ENCODE data around the gene SRM.
A peak's percentile ranks its signal among the peaks of the same experiment; 100 is the strongest.
"Not testable (repeated sequence)": the region's sequence is repeated elsewhere in the genome, so short reads cannot be mapped to it uniquely, and the experiment has no call there.

SRM gene

GRCh38 chr1:11045428-11046269, 14.2 kb downstream of the SRM start:
- no peak for DNase-seq (ENCODE audit: low read depth in 2 of 3, low spot score in 2 of 3)

GRCh38 chr1:11044849-11045427, 14.9 kb downstream of the SRM start:
- no peak for DNase-seq (ENCODE audit: low read depth in 2 of 3, low spot score in 2 of 3)

- DNase-seq (ENCODE audit: low read depth in 2 of 3, low spot score in 2 of 3) = no peak
These were observed 15.6 kb downstream of the SRM start for GRCh38 chr1:11044086-11044848.

GRCh38 chr1:11042995-11043874, 16.6 kb downstream of the SRM start:
- no peak for DNase-seq (ENCODE audit: low read depth in 2 of 3, low spot score in 2 of 3)

- no peak for DNase-seq (ENCODE audit: low read depth in 2 of 3, low spot score in 2 of 3)
These were observed 17.8 kb downstream of the SRM start for GRCh38 chr1:11042065-11042464.

GRCh38 chr1:11041048-11041447, 18.8 kb downstream of the SRM start:
- DNase-seq (ENCODE audit: low read depth in 2 of 3, low spot score in 2 of 3) = no peak

GRCh38 chr1:11040105-11040429, 19.8 kb downstream of the SRM start:
- not testable (repeated sequence) for DNase-seq (ENCODE audit: low read depth in 2 of 3, low spot score in 2 of 3)

- no peak for DNase-seq (ENCODE audit: low read depth in 2 of 3, low spot score in 2 of 3)
These were observed 20.3 kb downstream of the SRM start for GRCh38 chr1:11039351-11040104.

GRCh38 chr1:11037740-11038182, 22.1 kb downstream of the SRM start:
- DNase-seq (ENCODE audit: low read depth in 2 of 3, low spot score in 2 of 3) = peak; percentile 59 to 90 (median 86)

- not testable (repeated sequence) for DNase-seq (ENCODE audit: low read depth in 2 of 3, low spot score in 2 of 3)
These were observed 22.6 kb downstream of the SRM start for GRCh38 chr1:11037019-11037739.

GRCh38 chr1:11031624-11032262, 28.1 kb downstream of the SRM start:
- DNase-seq (ENCODE audit: low read depth in 2 of 3, low spot score in 2 of 3) = no peak

GRCh38 chr1:11030865-11031264, 29.0 kb downstream of the SRM start:
- no peak for DNase-seq (ENCODE audit: low read depth in 2 of 3, low spot score in 2 of 3)

- no peak for DNase-seq (ENCODE audit: low read depth in 2 of 3, low spot score in 2 of 3)
These were observed 31.8 kb downstream of the SRM start for GRCh38 chr1:11028018-11028417.

GRCh38 chr1:11027316-11027715, 32.5 kb downstream of the SRM start:
- DNase-seq (ENCODE audit: low read depth in 2 of 3, low spot score in 2 of 3) = no peak

GRCh38 chr1:11026903-11027302, 32.9 kb downstream of the SRM start:
- no peak for DNase-seq (ENCODE audit: low read depth in 2 of 3, low spot score in 2 of 3)

GRCh38 chr1:11026052-11026451, 33.8 kb downstream of the SRM start:
- no peak for DNase-seq (ENCODE audit: low read depth in 2 of 3, low spot score in 2 of 3)

- DNase-seq (ENCODE audit: low read depth in 2 of 3, low spot score in 2 of 3) = no peak
These were observed 34.2 kb downstream of the SRM start for GRCh38 chr1:11025618-11026017.

- no peak for DNase-seq (ENCODE audit: low read depth in 2 of 3, low spot score in 2 of 3)
These were observed 35.0 kb downstream of the SRM start for GRCh38 chr1:11024874-11025203.

GRCh38 chr1:11024154-11024873, 35.5 kb downstream of the SRM start:
- DNase-seq (ENCODE audit: low read depth in 2 of 3, low spot score in 2 of 3) = no peak

Data from activated CD8-positive, alpha-beta memory T cell treated with anti-CD3 and anti-CD28 coated beads for 48 hours (primary cell).